Ovary (tissue), 3 donors: Measurements from ENCODE around the gene TUFT1.

ENCODE experiments used
- EP300 ChIP-seq: sonication (generic); formaldehyde crosslinking; IDR thresholded peaks from one replicate; pipeline ENCODE4 v1.6.1; 2017; ENCODE audit warnings: antibody characterized with exemption
- POLR2A ChIP-seq: fragments of 450-650 bp; IDR thresholded peaks from one replicate; pipeline ENCODE4 v1.6.1; 2017; ENCODE audit warnings: antibody characterized with exemption, mild to moderate bottlenecking, moderate library complexity
- TF ChIP-seq, protein P1 (sequence below), 3 donors: fragments of 450-650 bp in 2 of 3; fragments of 200-600 bp in 1 of 3; IDR thresholded peaks; one replicate each; pipeline versions ENCODE4 v1.5.1 to v1.8.0; 2016 to 2022; ENCODE audit warnings: antibody characterized with exemption in 3 of 3, mild to moderate bottlenecking in 1 of 3
- donor health status: DM: no; HTN: no; CAD: no.

DNA sequence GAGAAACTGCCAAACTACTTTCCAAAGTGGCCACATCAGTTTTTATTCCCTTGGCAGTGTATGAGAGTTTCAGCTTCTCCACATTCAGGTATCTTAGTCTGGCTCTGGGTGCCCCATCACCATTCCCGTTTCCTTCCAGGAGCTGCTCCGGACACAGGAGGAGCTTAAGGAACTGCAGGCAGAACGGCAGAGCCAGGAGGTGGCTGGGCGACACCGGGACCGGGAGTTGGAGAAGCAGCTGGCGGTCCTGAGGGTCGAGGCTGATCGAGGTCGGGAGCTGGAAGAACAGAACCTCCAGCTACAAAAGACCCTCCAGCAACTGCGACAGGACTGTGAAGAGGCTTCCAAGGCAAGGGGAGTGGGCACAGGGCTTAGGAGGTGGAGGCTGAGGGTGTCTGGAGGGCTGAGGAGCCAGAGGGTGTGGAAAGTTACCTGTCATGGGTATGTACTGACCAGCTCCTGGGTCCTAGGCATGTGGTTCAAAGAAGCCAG, 10.9 kb upstream of the TUFT1 start:
- TF ChIP-seq, protein P1, sequence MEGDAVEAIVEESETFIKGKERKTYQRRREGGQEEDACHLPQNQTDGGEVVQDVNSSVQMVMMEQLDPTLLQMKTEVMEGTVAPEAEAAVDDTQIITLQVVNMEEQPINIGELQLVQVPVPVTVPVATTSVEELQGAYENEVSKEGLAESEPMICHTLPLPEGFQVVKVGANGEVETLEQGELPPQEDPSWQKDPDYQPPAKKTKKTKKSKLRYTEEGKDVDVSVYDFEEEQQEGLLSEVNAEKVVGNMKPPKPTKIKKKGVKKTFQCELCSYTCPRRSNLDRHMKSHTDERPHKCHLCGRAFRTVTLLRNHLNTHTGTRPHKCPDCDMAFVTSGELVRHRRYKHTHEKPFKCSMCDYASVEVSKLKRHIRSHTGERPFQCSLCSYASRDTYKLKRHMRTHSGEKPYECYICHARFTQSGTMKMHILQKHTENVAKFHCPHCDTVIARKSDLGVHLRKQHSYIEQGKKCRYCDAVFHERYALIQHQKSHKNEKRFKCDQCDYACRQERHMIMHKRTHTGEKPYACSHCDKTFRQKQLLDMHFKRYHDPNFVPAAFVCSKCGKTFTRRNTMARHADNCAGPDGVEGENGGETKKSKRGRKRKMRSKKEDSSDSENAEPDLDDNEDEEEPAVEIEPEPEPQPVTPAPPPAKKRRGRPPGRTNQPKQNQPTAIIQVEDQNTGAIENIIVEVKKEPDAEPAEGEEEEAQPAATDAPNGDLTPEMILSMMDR (IDR thresholded peaks at IDR 0.05), result no peak
- TF ChIP-seq POLR2A (no peak), EP300 (no peak)
